Measurements from ENCODE around the gene RAE1. TPM values are rescaled to one million over a fixed set of nuclear protein-coding genes. Genes with fewer than 3 reads are reported as not detected.

The RAE1 gene
- total and polyA plus RNA-seq, 2 donors (not counting 1 experiment from before 2014, with no cell fraction given): 27.2 to 39.4 TPM

DNA sequence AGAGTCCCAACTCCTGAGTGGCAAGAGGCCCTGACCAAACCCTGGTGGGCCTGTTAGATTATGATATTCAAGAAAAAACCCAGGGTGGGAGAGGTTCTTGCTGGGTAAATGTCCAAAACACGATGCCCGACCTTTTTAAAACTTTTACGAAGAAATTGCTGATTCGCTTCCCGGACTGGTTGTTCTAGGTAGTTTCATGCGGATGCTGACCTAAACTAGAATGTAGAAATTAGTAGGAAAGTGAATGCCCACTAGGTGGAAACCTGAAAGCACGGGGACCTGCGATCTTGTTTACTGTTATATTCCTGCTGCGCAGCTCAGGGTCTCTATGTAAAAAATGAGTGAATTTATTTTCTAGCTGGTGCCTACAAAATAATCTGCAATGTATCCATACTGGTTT, 2.3 kb downstream of the RAE1 start:
- H3K36me3 ChIP-seq (ENCODE audit: control insufficient read depth, insufficient read depth, low read length): peaks cover 14% of the 10 kb centered on the region

GRCh38 chr20:57361517-57361916, 10.5 kb downstream of the RAE1 start:
- Histone ChIP-seq H2AFZ (ENCODE audit: low read length) (no peak overlapping the region), H3K4me2 (ENCODE audit: extremely low read depth, insufficient read depth, low read length) (no peak overlapping the region), H3K4me3 (replicated peaks in 1 of 4; ENCODE audit: control extremely low read depth in 1 of 4, insufficient read depth in 1 of 4, low read depth in 3 of 4, low read length in 4 of 4) (peak overlapping the region in 1 of 4 experiments; percentile 16), H4K20me1 (ENCODE audit: control insufficient read depth, extremely low read depth, insufficient read depth, low read length) (no peaks in the 10 kb centered on the region), H3K9ac (ENCODE audit: insufficient read depth, low read length) (no peak overlapping the region), H3K36me3 (ENCODE audit: control insufficient read depth, insufficient read depth, low read length) (peaks cover 2% of the 10 kb centered on the region), H3K79me2 (ENCODE audit: control insufficient read depth, insufficient read depth, low read length) (peaks cover 13% of the 10 kb centered on the region), H3K4me1 (ENCODE audit: control insufficient read depth, extremely low read depth, insufficient read depth, low read length) (peaks cover 5% of the 10 kb centered on the region), H3K9me3 (ENCODE audit: control insufficient read depth, insufficient read depth, low read depth, low read length) (no peaks in the 10 kb centered on the region), H3K27ac (ENCODE audit: insufficient read depth, low read length) (peak overlapping the region; percentile 41), H3K27me3 (ENCODE audit: control insufficient read depth, insufficient read depth, low read length) (no peaks in the 10 kb centered on the region)
- TF ChIP-seq EZH2 (IDR thresholded peaks at IDR 0.05; ENCODE audit: low read length, missing control alignments): no peak
- DNase-seq (ENCODE audit: low read depth in 2 of 2): peak; percentile 81 to 88

More for the DNA sequence above, 2.3 kb downstream of the RAE1 start:
- Histone ChIP-seq H3K79me2 (ENCODE audit: control insufficient read depth, insufficient read depth, low read length) (peaks cover 30% of the 10 kb centered on the region), H3K4me2 (ENCODE audit: extremely low read depth, insufficient read depth, low read length) (no peak overlapping the region), H3K27me3 (ENCODE audit: control insufficient read depth, insufficient read depth, low read length) (no peaks in the 10 kb centered on the region), H2AFZ (ENCODE audit: low read length) (no peak overlapping the region), H3K27ac (ENCODE audit: insufficient read depth, low read length) (no peak overlapping the region), H3K4me3 (replicated peaks in 1 of 4; ENCODE audit: control extremely low read depth in 1 of 4, insufficient read depth in 1 of 4, low read depth in 3 of 4, low read length in 4 of 4) (no peak overlapping the region), H4K20me1 (ENCODE audit: control insufficient read depth, extremely low read depth, insufficient read depth, low read length) (no peaks in the 10 kb centered on the region), H3K9ac (ENCODE audit: insufficient read depth, low read length) (no peak overlapping the region), H3K9me3 (ENCODE audit: control insufficient read depth, insufficient read depth, low read depth, low read length) (no peaks in the 10 kb centered on the region), H3K4me1 (ENCODE audit: control insufficient read depth, extremely low read depth, insufficient read depth, low read length) (peaks cover 5% of the 10 kb centered on the region)
- TF ChIP-seq CTCF (conservative IDR thresholded peaks at IDR 0.05 in 1 of 2, IDR thresholded peaks at IDR 0.05 in 1 of 2; ENCODE audit: low read depth in 1 of 2, low read length in 2 of 2): no peak
- TF ChIP-seq EZH2 (IDR thresholded peaks at IDR 0.05; ENCODE audit: low read length, missing control alignments): no peak
- DNase-seq (ENCODE audit: low read depth in 2 of 2): no peak

DNA sequence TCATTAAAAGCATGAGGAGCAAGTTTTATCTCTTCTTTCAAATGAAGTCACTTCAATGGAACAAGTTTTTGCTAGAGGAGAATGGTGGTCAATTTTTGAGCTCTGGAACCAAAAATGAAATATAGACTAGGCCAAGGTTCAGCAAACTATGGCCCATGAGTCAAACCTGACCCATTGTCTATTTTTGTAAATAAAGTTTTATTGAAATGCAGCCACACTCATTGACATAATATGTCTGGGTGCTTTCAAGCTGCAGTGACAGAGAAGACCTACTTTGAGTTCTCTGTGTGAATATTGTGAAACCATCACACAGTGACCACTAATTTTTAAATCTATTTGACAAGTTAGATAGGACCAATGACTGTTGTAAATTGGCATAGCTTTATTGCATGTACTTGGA, 13.4 kb downstream of the RAE1 start:
- TF ChIP-seq EZH2 (IDR thresholded peaks at IDR 0.05; ENCODE audit: low read length, missing control alignments): no peak
- no peak for TF ChIP-seq CTCF (conservative IDR thresholded peaks at IDR 0.05 in 1 of 2, IDR thresholded peaks at IDR 0.05 in 1 of 2; ENCODE audit: low read depth in 1 of 2, low read length in 2 of 2)
- Histone ChIP-seq H3K9ac (ENCODE audit: insufficient read depth, low read length) (no peak overlapping the region), H3K27ac (ENCODE audit: insufficient read depth, low read length) (no peak overlapping the region), H3K9me3 (ENCODE audit: control insufficient read depth, insufficient read depth, low read depth, low read length) (no peaks in the 10 kb centered on the region), H2AFZ (ENCODE audit: low read length) (no peak overlapping the region), H4K20me1 (ENCODE audit: control insufficient read depth, extremely low read depth, insufficient read depth, low read length) (no peaks in the 10 kb centered on the region), H3K4me1 (ENCODE audit: control insufficient read depth, extremely low read depth, insufficient read depth, low read length) (peaks cover 5% of the 10 kb centered on the region), H3K4me3 (replicated peaks in 1 of 4; ENCODE audit: control extremely low read depth in 1 of 4, insufficient read depth in 1 of 4, low read depth in 3 of 4, low read length in 4 of 4) (no peak overlapping the region), H3K27me3 (ENCODE audit: control insufficient read depth, insufficient read depth, low read length) (no peaks in the 10 kb centered on the region), H3K4me2 (ENCODE audit: extremely low read depth, insufficient read depth, low read length) (no peak overlapping the region), H3K36me3 (ENCODE audit: control insufficient read depth, insufficient read depth, low read length) (peaks cover 7% of the 10 kb centered on the region), H3K79me2 (ENCODE audit: control insufficient read depth, insufficient read depth, low read length) (peaks cover 13% of the 10 kb centered on the region)
- no peak for DNase-seq (ENCODE audit: low read depth in 2 of 2)

Data from fibroblast of lung (primary cell).